Spleen (tissue), 7 donors: Measurements from ENCODE around the gene ZNF91.

ENCODE experiments used
- POLR2A ChIP-seq, 3 donors: fragments of 450-650 bp; IDR thresholded peaks; one replicate each; pipeline ENCODE4 v1.5.1; 2017; ENCODE audit warnings: antibody characterized with exemption in 3 of 3, mild to moderate bottlenecking in 1 of 3
- TF ChIP-seq, protein P1 (sequence below), 11 experiments: fragments of 200-600 bp in 7 of 11; fragments of 450-650 bp in 4 of 11; sonication (generic) in 4 of 11; IDR thresholded peaks in 8 of 11; conservative IDR thresholded peaks in 3 of 11; 1 replicate in 7 of 11; 2 replicates in 4 of 11; pipeline versions ENCODE4 v1.4.0 to v1.8.0; 2016 to 2021; ENCODE audit warnings: antibody characterized with exemption in 11 of 11, inconsistent platforms in 4 of 11, mild to moderate bottlenecking in 1 of 11
- donor health status: DM: no; HTN: no; CAD: no; lungs with moderate emphysema.
- donor health status: DM: no; HTN: no; CAD: no.
- donor health status: DM: no; HTN: no; CAD: no.

DNA sequence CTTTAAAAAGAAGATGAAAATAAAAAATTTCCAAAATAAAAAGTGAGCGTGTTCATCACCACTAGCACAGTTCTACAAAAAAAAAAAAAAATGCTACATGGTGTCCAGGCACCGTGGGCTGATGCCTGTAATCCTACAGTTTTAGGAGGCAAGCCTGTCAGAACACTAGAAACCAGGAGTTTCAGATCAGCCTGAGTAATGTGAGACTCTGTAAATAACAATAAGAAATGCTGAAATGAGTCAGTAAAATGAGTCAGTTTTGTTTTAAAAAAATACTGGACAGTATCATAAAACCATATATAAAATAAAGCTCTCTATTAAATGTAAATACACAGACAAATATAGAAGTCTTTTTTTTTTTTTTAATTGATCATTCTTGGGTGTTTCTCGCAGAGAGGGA lies 30.0 kb downstream of the ZNF91 start:
- TF ChIP-seq, protein P1, sequence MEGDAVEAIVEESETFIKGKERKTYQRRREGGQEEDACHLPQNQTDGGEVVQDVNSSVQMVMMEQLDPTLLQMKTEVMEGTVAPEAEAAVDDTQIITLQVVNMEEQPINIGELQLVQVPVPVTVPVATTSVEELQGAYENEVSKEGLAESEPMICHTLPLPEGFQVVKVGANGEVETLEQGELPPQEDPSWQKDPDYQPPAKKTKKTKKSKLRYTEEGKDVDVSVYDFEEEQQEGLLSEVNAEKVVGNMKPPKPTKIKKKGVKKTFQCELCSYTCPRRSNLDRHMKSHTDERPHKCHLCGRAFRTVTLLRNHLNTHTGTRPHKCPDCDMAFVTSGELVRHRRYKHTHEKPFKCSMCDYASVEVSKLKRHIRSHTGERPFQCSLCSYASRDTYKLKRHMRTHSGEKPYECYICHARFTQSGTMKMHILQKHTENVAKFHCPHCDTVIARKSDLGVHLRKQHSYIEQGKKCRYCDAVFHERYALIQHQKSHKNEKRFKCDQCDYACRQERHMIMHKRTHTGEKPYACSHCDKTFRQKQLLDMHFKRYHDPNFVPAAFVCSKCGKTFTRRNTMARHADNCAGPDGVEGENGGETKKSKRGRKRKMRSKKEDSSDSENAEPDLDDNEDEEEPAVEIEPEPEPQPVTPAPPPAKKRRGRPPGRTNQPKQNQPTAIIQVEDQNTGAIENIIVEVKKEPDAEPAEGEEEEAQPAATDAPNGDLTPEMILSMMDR (IDR thresholded peaks at IDR 0.05 in 8 of 11, conservative IDR thresholded peaks at IDR 0.05 in 3 of 11): no peak
- TF ChIP-seq POLR2A (IDR thresholded peaks at IDR 0.05): no peak
